C4-2B (cell line): ENCODE results near the gene PRKCZ.

ENCODE experiments used
- ZFX ChIP-seq: fragments of 450-650 bp; IDR thresholded peaks from 2 replicates; pipeline ENCODE4 v1.6.1; 2017
- TF ChIP-seq, protein P1 (sequence below): fragments of 450-650 bp; conservative IDR thresholded peaks from 2 replicates; pipeline ENCODE4 v1.5.1; 2017; ENCODE audit warnings: mild to moderate bottlenecking

DNA sequence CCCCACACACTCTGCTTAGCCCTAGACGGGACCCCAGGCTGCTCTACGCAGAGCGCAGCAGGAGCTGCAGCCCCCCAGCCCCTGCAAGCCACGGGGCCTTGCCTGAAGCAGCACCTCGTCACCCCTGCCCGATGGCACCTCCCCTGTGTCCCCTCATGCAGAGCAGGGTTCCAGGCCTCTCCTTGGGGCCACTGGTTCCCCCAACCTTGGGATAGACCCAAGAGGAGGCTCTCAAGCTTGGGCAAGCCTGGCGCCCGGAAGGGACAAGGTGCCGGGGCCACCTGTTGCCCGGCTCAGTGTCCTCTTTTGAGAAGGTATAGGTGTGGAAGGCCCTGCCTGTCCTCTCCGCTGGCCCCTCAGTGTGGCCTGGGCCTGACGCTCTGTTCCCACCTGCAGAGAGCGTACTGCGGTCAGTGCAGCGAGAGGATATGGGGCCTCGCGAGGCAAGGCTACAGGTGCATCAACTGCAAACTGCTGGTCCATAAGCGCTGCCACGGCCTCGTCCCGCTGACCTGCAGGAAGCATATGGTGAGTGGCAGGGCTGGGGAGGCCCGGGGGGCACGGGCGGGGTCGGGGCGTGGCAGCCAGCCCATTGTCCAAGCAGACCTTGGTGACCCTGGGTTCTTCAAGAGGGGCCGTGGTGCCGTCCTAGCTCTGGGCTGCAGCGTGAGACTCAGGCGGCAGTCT is 93.7 kb downstream of the PRKCZ start:
- TF ChIP-seq, protein P1, sequence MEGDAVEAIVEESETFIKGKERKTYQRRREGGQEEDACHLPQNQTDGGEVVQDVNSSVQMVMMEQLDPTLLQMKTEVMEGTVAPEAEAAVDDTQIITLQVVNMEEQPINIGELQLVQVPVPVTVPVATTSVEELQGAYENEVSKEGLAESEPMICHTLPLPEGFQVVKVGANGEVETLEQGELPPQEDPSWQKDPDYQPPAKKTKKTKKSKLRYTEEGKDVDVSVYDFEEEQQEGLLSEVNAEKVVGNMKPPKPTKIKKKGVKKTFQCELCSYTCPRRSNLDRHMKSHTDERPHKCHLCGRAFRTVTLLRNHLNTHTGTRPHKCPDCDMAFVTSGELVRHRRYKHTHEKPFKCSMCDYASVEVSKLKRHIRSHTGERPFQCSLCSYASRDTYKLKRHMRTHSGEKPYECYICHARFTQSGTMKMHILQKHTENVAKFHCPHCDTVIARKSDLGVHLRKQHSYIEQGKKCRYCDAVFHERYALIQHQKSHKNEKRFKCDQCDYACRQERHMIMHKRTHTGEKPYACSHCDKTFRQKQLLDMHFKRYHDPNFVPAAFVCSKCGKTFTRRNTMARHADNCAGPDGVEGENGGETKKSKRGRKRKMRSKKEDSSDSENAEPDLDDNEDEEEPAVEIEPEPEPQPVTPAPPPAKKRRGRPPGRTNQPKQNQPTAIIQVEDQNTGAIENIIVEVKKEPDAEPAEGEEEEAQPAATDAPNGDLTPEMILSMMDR = no peak
- no peak for TF ChIP-seq ZFX
